Adrenal gland (tissue), 12 donors: ENCODE measurements around the gene VGLL4. TPM values are rescaled to one million over a fixed set of nuclear protein-coding genes. Genes with fewer than 3 reads are reported as not detected.

ENCODE experiments used
- DNase-seq, 7 donors: peaks; one replicate each; pipeline ENCODE4 v3.0.0-alpha.2; 2019 to 2020
- H3K27ac ChIP-seq, 5 donors: fragments of 200-600 bp; sonication (generic) in 4 of 5; 1 replicate in 3 of 5; 2 replicates in 2 of 5; pipeline versions ENCODE4 v1.5.1 to v1.8.0; 2016 to 2020; ENCODE audit warnings: mild to moderate bottlenecking in 1 of 5
- H3K27me3 ChIP-seq: fragments of 200-600 bp; 2 replicates; pipeline ENCODE4 v1.8.0; 2021
- H3K36me3 ChIP-seq, 2 donors: fragments of 200-600 bp; replicated peaks in 1 of 2; 1 replicate in 1 of 2; 2 replicates in 1 of 2; pipeline versions ENCODE4 v1.5.1 to v1.8.0; 2018 to 2022
- H3K4me1 ChIP-seq, 2 donors: fragments of 200-600 bp; replicated peaks in 1 of 2; 1 replicate in 1 of 2; 2 replicates in 1 of 2; pipeline versions ENCODE4 v1.5.1 to v1.8.0; 2018 to 2021
- H3K4me3 ChIP-seq, 4 donors: fragments of 200-600 bp; sonication (generic) in 3 of 4; one replicate each; pipeline ENCODE4 v1.5.1; 2016 to 2018
- H3K9me3 ChIP-seq, 3 donors: fragments of 200-600 bp; sonication (generic) in 1 of 3; replicated peaks in 1 of 3; 1 replicate in 2 of 3; 2 replicates in 1 of 3; pipeline versions ENCODE4 v1.5.1 to v1.8.0; 2016 to 2021
- POLR2A ChIP-seq, 2 donors: fragments of 450-650 bp; IDR thresholded peaks; one replicate each; pipeline ENCODE4 v1.6.1; 2017; ENCODE audit warnings: antibody characterized with exemption in 2 of 2, mild to moderate bottlenecking in 2 of 2, moderate library complexity in 1 of 2
- WGBS, 4 donors: extraction: QIAGEN DNeasy Blood & Tissue Kit in 2 of 4; methylation state at CpG; one replicate each; pipeline versions ENCODE4 v1.1.5 to v1.1.7; 2013 to 2017; 5-methylcytosine and 5-hydroxymethylcytosine counted together
- intact Hi-C, 2 donors: fragments of 100-400 bp; cut with DNase I; formaldehyde crosslinking; loops; one replicate each; pipeline versions ENCODE4 v1.14.1 to v1.15.0; 2022 to 2023
- polyA plus RNA-seq, 3 donors: library from polyadenylated mRNA; stranded (reverse); fragments of 200-250 nt in 2 of 3; fragments of 350-450 nt in 1 of 3; fragmentation: Illumina TruSeq in 1 of 3; extraction: RNeasy Lipid Tissue Mini Kit (QIAGEN cat#74804) in 1 of 3; gene quantifications; one replicate each; pipeline ENCODE4 v1.2.3, GENCODE V29; 2013 to 2014
- total RNA-seq, 9 donors: library from RNA; depleted of rRNA in 4 of 9; stranded (reverse); fragments of >200 nt in 4 of 9; fragments of 120-200 nt in 1 of 9; fragmentation: NEBNext Ultra II Directional in 1 of 9; extraction: Animal tissue kit (Norgen Biotek cat#: 25700) in 1 of 9; gene quantifications; one replicate each; pipeline versions ENCODE4 v1.1.0 to v1.2.4, GENCODE V29; 2013 to 2023
- TF ChIP-seq, protein P1 (sequence below), 6 experiments: fragments of 450-650 bp in 4 of 6; fragments of 200-600 bp in 2 of 6; sonication (generic) in 1 of 6; IDR thresholded peaks; 1 replicate in 5 of 6; 2 replicates in 1 of 6; pipeline versions ENCODE4 v1.5.1 to v1.8.0; 2016 to 2021; ENCODE audit warnings: antibody characterized with exemption in 6 of 6, mild to moderate bottlenecking in 2 of 6, moderate library complexity in 1 of 6
- donor health status: healthy with polysubstance abuse.
- donor health status: Bipolar disorder and iron deficiency.
- donor health status: DM: yes; HTN: yes; CAD: no.
- donor health status: DM: no; HTN: no; CAD: no.
- donor health status: DM: no; HTN: no; CAD: no.
- donor health status: DM: yes; HTN: yes; CAD: no.

The VGLL4 gene
- total and polyA plus RNA-seq, 12 donors: 38.3 to 153 (median 86.4) TPM

DNA sequence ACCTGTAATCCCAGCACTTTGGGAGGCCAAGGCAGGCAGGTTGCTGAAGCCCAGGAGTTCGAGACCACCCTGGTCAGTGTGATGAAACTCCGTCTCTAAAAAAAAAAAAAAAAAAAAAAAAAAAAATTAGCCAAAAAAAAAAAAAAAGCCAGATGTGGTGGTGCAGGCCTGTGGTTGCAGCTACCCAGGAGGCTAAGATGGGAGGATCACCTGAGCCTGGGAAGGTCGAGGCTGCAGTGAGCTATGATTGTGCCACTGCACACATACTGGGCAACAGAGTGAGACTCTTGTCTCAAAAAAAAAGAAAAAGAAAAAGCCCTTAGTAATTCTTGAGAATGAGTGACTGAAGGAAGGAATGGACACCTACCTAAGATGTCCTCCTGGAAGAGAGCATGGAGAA is 105.1 kb downstream of the VGLL4 start:
- no peaks in the 10 kb centered on the region for H3K27me3 ChIP-seq
- 95 to 100% (median 98%) methylated on average over 3 of the region's 3 CpGs for WGBS, 4 donors
- peak in 1 of 7 donors; percentile 0 for DNase-seq
- TF ChIP-seq POLR2A (IDR thresholded peaks at IDR 0.05): no peak
- TF ChIP-seq, protein P1, sequence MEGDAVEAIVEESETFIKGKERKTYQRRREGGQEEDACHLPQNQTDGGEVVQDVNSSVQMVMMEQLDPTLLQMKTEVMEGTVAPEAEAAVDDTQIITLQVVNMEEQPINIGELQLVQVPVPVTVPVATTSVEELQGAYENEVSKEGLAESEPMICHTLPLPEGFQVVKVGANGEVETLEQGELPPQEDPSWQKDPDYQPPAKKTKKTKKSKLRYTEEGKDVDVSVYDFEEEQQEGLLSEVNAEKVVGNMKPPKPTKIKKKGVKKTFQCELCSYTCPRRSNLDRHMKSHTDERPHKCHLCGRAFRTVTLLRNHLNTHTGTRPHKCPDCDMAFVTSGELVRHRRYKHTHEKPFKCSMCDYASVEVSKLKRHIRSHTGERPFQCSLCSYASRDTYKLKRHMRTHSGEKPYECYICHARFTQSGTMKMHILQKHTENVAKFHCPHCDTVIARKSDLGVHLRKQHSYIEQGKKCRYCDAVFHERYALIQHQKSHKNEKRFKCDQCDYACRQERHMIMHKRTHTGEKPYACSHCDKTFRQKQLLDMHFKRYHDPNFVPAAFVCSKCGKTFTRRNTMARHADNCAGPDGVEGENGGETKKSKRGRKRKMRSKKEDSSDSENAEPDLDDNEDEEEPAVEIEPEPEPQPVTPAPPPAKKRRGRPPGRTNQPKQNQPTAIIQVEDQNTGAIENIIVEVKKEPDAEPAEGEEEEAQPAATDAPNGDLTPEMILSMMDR (IDR thresholded peaks at IDR 0.05): no peak
- no peak overlapping the region for H3K4me3 ChIP-seq
- no peaks in the 10 kb centered on the region for H3K9me3 ChIP-seq
- H3K36me3 ChIP-seq: no peaks in the 10 kb centered on the region
- no peaks in the 10 kb centered on the region for H3K4me1 ChIP-seq
- no peak overlapping the region for H3K27ac ChIP-seq
- intact Hi-C loops: no loop called here

DNA sequence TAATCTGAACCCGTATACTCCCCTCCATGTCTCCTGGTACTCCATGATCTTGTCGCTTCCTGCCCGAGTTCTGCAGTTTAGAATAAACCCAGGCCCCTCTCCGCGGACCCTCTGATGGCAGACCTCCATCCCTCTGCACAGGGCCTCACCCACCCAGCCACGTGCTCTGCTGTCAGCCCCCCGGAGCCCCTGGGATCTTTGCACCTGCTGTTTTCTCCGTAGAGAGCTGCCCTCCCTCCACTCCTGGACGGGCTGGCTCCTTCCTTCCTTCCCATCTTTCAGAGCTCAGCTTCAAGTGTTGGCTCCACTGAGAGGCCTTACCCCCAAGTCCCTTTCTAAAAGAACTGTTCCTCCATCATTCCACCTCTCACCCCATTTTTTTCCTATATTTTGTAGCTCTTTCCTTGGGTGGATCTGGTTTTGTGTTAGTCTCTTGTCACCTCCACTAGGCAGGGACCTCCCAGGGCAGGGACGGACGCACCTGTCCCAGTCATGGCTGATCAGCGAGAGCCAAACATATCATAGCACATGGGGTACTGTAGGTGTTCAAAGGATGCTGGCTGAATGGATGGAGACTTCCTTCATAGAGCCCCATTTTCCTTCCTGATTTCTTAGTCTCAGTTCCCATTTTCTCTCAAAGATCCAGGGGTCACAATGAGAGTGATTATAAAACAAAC is 106.6 kb downstream of the VGLL4 start:
- no peaks in the 10 kb centered on the region for H3K36me3 ChIP-seq
- 91 to 98% (median 95%) methylated on average over 12 of the region's 12 CpGs for WGBS, 4 donors
- intact Hi-C loops: no loop called here
- peak in 1 of 7 donors; percentile 9 for DNase-seq
- H3K4me3 ChIP-seq: no peak overlapping the region
- no peaks in the 10 kb centered on the region for H3K4me1 ChIP-seq
- H3K27ac ChIP-seq: no peak overlapping the region
- TF ChIP-seq, protein P1 (IDR thresholded peaks at IDR 0.05): no peak
- no peak for TF ChIP-seq POLR2A (IDR thresholded peaks at IDR 0.05)
- H3K27me3 ChIP-seq: no peaks in the 10 kb centered on the region
- no peaks in the 10 kb centered on the region for H3K9me3 ChIP-seq

DNA sequence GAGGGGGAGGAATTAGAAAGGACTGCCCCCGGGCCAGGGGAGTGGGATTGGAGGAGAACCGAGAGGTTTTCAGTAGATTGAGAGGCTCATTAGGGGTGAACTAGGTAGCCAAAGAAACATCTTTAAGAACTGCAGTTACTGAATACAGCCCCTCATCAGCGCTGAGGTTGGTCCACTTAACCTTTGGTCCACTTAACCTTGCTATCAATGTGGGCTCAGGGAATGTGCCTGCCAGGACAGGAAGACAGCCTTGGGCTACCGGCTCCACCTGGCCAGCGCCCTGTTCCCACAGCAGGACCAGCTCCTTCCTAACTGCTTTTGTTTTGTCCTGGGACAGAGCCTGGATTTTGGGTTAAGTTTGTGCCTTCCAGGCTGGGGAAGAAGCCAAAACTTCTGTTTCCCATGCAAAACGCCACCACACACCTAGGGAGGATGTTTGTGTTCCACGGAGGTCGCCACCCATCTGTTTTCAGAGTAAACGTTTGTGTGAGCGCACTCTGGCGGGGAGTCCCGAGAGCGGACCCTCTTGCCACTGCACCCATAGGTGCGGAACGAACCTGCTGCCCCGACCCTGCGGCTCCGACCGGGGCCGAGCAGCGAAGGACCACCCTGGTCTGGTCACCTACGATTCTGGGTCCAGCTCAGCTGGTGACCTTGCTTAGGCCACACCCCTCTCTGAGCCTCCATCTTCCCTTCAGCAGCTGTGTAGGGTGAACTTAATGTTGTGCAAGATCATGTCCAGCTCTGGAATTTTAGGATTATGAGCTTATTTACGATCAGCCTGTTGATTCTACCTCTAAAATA is 107.4 kb downstream of the VGLL4 start:
- no peak overlapping the region for H3K4me3 ChIP-seq
- H3K27me3 ChIP-seq: no peaks in the 10 kb centered on the region
- H3K4me1 ChIP-seq: no peaks in the 10 kb centered on the region
- no peak for DNase-seq
- intact Hi-C loops: no loop called here
- TF ChIP-seq, protein P1 (IDR thresholded peaks at IDR 0.05): no peak
- no peak for TF ChIP-seq POLR2A (IDR thresholded peaks at IDR 0.05)
- H3K36me3 ChIP-seq: no peaks in the 10 kb centered on the region
- no peaks in the 10 kb centered on the region for H3K9me3 ChIP-seq
- WGBS, 4 donors: 88 to 93% (median 91%) methylated on average over 17 to 23 of the region's 23 CpGs
- H3K27ac ChIP-seq: no peak overlapping the region

DNA sequence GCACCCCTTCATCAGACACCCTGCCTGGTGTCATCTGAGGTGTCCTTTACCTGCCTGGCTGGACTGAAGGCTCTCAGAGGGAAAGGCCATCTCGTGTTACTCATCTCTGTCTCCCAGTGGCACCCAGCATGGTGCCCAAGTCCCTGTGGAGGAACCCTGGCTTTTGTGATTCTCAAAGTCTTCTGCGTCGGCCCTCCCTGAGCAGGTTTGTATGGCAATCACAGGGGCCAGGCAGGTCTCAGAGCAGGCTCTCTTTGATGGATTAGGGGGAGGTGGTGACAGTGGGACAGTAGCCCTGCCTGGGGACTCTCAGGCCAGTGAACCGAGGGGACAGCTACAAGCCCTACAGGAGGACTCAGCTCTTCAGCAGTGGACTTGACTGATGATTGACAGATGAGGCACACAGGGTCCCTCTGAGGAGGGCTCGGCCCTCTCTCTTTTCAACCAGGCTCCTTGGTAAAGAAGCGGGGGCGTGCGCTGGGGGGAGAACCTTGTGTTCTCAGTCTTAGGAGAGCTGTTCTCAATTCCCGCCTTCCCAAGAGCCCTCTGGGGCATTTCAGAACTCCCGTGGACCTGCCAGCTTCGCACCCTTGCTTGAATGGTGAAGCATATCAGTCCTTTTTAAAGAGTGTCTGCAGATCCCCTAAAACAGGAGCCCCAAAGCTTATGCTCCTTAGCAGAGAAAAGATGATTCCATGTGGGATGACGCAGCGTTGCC is 108.3 kb downstream of the VGLL4 start:
- DNase-seq: no peak
- Histone ChIP-seq H3K4me1 (no peaks in the 10 kb centered on the region), H3K9me3 (no peaks in the 10 kb centered on the region), H3K27me3 (no peaks in the 10 kb centered on the region), H3K4me3 (no peak overlapping the region), H3K27ac (no peak overlapping the region), H3K36me3 (no peaks in the 10 kb centered on the region)
- TF ChIP-seq POLR2A (IDR thresholded peaks at IDR 0.05): no peak
- TF ChIP-seq, protein P1 (IDR thresholded peaks at IDR 0.05): no peak
- intact Hi-C loops: no loop called here
- WGBS, 4 donors: 96 to 99% (median 98%) methylated on average over 9 to 13 of the region's 13 CpGs
